ENCODE measurements around the gene PHGDH. TPM values are rescaled to one million over a fixed set of nuclear protein-coding genes. Genes with fewer than 3 reads are reported as not detected.

Gene PHGDH
- total RNA-seq, 2 donors from 2014 or later: 185 to 307 TPM

DNA sequence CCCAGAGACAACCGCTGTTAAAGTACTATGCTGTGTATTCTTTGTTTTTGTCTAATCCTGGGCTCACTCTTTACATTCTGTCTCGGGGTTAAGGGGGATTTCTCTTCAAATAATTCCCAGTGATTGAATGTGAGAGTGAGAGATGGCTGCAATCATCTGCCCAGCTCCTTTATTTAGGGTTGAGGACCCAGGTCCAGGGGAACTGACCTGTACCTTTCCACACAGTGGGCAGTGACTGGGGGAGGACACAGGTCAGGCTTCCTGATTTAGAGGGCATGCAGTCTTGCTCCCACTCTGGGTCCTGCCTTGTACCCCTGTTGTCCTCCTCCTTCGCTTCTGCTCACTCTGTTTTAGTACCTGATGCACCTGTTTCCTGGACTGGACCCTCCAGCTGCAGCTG is 22.0 kb downstream of the PHGDH start:
- H3K36me3 ChIP-seq: no peaks in the 10 kb centered on the region
- no peaks in the 10 kb centered on the region for H3K4me1 ChIP-seq (replicated peaks)
- 95% methylated on average over 3 of the region's 3 CpGs for WGBS
- no peaks in the 10 kb centered on the region for H3K27me3 ChIP-seq (replicated peaks; ENCODE audit: insufficient read depth)
- intact Hi-C loops (cut with DNase I): no loop called here
- no peak for TF ChIP-seq POLR2AphosphoS5 (IDR thresholded peaks at IDR 0.05)
- TF ChIP-seq POLR2A (IDR thresholded peaks at IDR 0.05): no peak
- TF ChIP-seq CTCF (IDR thresholded peaks at IDR 0.05): no peak
- H3K27ac ChIP-seq: no peak overlapping the region
- no peaks in the 10 kb centered on the region for H3K9me3 ChIP-seq
- DNase-seq (ENCODE audit: low spot score): no peak
- no peak overlapping the region for H3K4me3 ChIP-seq

DNA sequence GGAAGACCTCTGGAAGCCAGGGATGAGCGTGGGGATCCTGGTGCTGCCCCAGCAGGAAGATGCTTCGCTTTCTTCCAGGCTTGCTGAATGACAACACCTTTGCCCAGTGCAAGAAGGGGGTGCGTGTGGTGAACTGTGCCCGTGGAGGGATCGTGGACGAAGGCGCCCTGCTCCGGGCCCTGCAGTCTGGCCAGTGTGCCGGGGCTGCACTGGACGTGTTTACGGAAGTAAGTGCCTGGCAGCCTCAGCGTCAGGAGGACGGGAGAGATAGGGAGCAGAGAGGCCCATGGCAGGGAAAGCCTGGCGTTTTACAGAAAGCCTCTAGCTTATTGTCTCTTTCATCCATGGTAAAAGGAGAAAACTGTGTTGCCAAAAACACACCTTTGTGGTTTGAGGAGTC is 23.5 kb downstream of the PHGDH start:
- intact Hi-C loops (cut with DNase I): no loop called here
- no peak overlapping the region for H3K4me3 ChIP-seq
- no peak overlapping the region for H3K27ac ChIP-seq
- H3K27me3 ChIP-seq (replicated peaks; ENCODE audit: insufficient read depth): no peaks in the 10 kb centered on the region
- no peaks in the 10 kb centered on the region for H3K36me3 ChIP-seq
- H3K4me1 ChIP-seq (replicated peaks): no peaks in the 10 kb centered on the region
- no peak for TF ChIP-seq CTCF (IDR thresholded peaks at IDR 0.05)
- no peak for TF ChIP-seq POLR2AphosphoS5 (IDR thresholded peaks at IDR 0.05)
- no peak for TF ChIP-seq POLR2A (IDR thresholded peaks at IDR 0.05)
- no peak for DNase-seq (ENCODE audit: low spot score)
- H3K9me3 ChIP-seq: no peaks in the 10 kb centered on the region
- 77% methylated on average over 14 of the region's 14 CpGs for WGBS

DNA sequence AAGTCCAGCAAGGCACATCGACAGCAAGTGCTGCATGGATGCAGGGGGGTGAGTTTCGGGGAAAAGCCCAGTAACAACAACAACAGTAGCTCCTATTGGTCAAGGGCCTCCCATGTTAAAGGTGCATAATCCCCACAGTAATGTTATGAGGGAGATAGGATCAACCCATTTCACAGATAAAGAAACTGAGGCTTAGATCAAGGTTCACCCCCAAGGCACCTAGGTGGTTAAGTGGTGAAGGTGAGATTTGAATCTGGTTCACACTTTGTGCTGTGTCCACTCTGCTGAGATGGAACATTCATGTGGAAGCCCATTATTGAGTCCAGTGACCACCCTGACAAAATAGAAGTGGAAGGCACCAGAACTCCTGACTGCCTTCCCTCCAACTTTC is 24.9 kb downstream of the PHGDH start:
- Histone ChIP-seq H3K27ac (peak overlapping the region; percentile 10 to 21), H3K4me3 (no peak overlapping the region), H3K9me3 (no peaks in the 10 kb centered on the region), H3K27me3 (replicated peaks; ENCODE audit: insufficient read depth) (no peaks in the 10 kb centered on the region), H3K36me3 (no peaks in the 10 kb centered on the region), H3K4me1 (replicated peaks) (no peaks in the 10 kb centered on the region)
- DNase-seq (ENCODE audit: low spot score): no peak
- WGBS: 98% methylated on average over 2 of the region's 2 CpGs
- intact Hi-C loops (cut with DNase I): no loop called here
- no peak for TF ChIP-seq POLR2A (IDR thresholded peaks at IDR 0.05)
- no peak for TF ChIP-seq POLR2AphosphoS5 (IDR thresholded peaks at IDR 0.05)
- TF ChIP-seq CTCF (IDR thresholded peaks at IDR 0.05): no peak

GRCh38 chr1:119737040-119737682 is 25.4 kb downstream of the PHGDH start:
- Histone ChIP-seq H3K4me1 (replicated peaks) (no peaks in the 10 kb centered on the region), H3K27me3 (replicated peaks; ENCODE audit: insufficient read depth) (no peaks in the 10 kb centered on the region), H3K9me3 (no peaks in the 10 kb centered on the region), H3K27ac (peak overlapping the region; percentile 10 to 21), H3K4me3 (no peak overlapping the region), H3K36me3 (no peaks in the 10 kb centered on the region)
- 39% methylated on average over 16 of the region's 16 CpGs for WGBS
- DNase-seq (ENCODE audit: low spot score): peak; percentile 40
- intact Hi-C loops (cut with DNase I): no loop called here
- TF ChIP-seq POLR2AphosphoS5 (IDR thresholded peaks at IDR 0.05) (peak; percentile 13), POLR2A (IDR thresholded peaks at IDR 0.05) (no peak)

GRCh38 chr1:119738100-119738720 is 26.5 kb downstream of the PHGDH start:
- no peaks in the 10 kb centered on the region for H3K9me3 ChIP-seq
- H3K27ac ChIP-seq: no peak overlapping the region
- 70% methylated on average over 7 of the region's 7 CpGs for WGBS
- no peaks in the 10 kb centered on the region for H3K36me3 ChIP-seq
- TF ChIP-seq CTCF (IDR thresholded peaks at IDR 0.05): no peak
- no peak for TF ChIP-seq POLR2AphosphoS5 (IDR thresholded peaks at IDR 0.05)
- TF ChIP-seq POLR2A (IDR thresholded peaks at IDR 0.05): no peak
- no peak for DNase-seq (ENCODE audit: low spot score)
- H3K27me3 ChIP-seq (replicated peaks; ENCODE audit: insufficient read depth): no peaks in the 10 kb centered on the region
- intact Hi-C loops (cut with DNase I): no loop called here
- no peaks in the 10 kb centered on the region for H3K4me1 ChIP-seq (replicated peaks)
- no peak overlapping the region for H3K4me3 ChIP-seq
